ENCODE measurements around the gene SNX30.

- TF ChIP-seq CTCF (IDR thresholded peaks at IDR 0.05) (no peak), POLR2AphosphoS5 (IDR thresholded peaks at IDR 0.05) (no peak), POLR2A (IDR thresholded peaks at IDR 0.05) (no peak)
These were observed 119.4 kb downstream of the SNX30 start for GRCh38 chr9:112869917-112870316.
